ENCODE data around the gene PKD2.
A peak's percentile ranks its signal among the peaks of the same experiment; 100 is the strongest.

PKD2 gene

GRCh38 chr4:88027611-88028608 is 20.5 kb downstream of the PKD2 start:
- peak; percentile 81 for DNase-seq (ENCODE audit: low read depth, low spot score)

- DNase-seq (ENCODE audit: low read depth, low spot score), result no peak
Measured at GRCh38 chr4:88028946-88029345, 21.5 kb downstream of the PKD2 start.

- DNase-seq (ENCODE audit: low read depth, low spot score), result no peak
Measured at GRCh38 chr4:88029556-88029955, 22.1 kb downstream of the PKD2 start.

GRCh38 chr4:88030565-88031310 is 23.3 kb downstream of the PKD2 start:
- DNase-seq (ENCODE audit: low read depth, low spot score), result no peak

- DNase-seq (ENCODE audit: low read depth, low spot score), result peak; percentile 74
Measured at GRCh38 chr4:88033309-88033708, 25.9 kb downstream of the PKD2 start.

GRCh38 chr4:88035292-88035691 is 27.9 kb downstream of the PKD2 start:
- DNase-seq (ENCODE audit: low read depth, low spot score), result no peak

GRCh38 chr4:88037447-88037846 is 30.0 kb downstream of the PKD2 start:
- DNase-seq (ENCODE audit: low read depth, low spot score), result no peak

GRCh38 chr4:88037936-88038335 is 30.5 kb downstream of the PKD2 start:
- DNase-seq (ENCODE audit: low read depth, low spot score), result no peak

GRCh38 chr4:88040707-88041106 is 33.3 kb downstream of the PKD2 start:
- no peak for DNase-seq (ENCODE audit: low read depth, low spot score)

GRCh38 chr4:88041626-88042025 is 34.2 kb downstream of the PKD2 start:
- no peak for DNase-seq (ENCODE audit: low read depth, low spot score)

GRCh38 chr4:88043001-88043400 is 35.6 kb downstream of the PKD2 start:
- DNase-seq (ENCODE audit: low read depth, low spot score), result no peak

GRCh38 chr4:88043586-88044340 is 36.3 kb downstream of the PKD2 start:
- DNase-seq (ENCODE audit: low read depth, low spot score), result no peak

GRCh38 chr4:88045021-88045420 is 37.6 kb downstream of the PKD2 start:
- DNase-seq (ENCODE audit: low read depth, low spot score), result no peak

GRCh38 chr4:88054229-88054628 is 46.8 kb downstream of the PKD2 start:
- no peak for DNase-seq (ENCODE audit: low read depth, low spot score)

GRCh38 chr4:88054901-88055300 is 47.5 kb downstream of the PKD2 start:
- DNase-seq (ENCODE audit: low read depth, low spot score), result peak; percentile 31

- DNase-seq (ENCODE audit: low read depth, low spot score), result no peak
Measured at GRCh38 chr4:88058295-88058694, 50.9 kb downstream of the PKD2 start.

- no peak for DNase-seq (ENCODE audit: low read depth, low spot score)
Measured at GRCh38 chr4:88059766-88060165, 52.3 kb downstream of the PKD2 start.

GRCh38 chr4:88060431-88060830 is 53.0 kb downstream of the PKD2 start:
- peak; percentile 75 for DNase-seq (ENCODE audit: low read depth, low spot score)

- DNase-seq (ENCODE audit: low read depth, low spot score), result no peak
Measured at GRCh38 chr4:88062311-88062710, 54.9 kb downstream of the PKD2 start.

GRCh38 chr4:88062843-88063242 is 55.4 kb downstream of the PKD2 start:
- DNase-seq (ENCODE audit: low read depth, low spot score), result no peak

- DNase-seq (ENCODE audit: low read depth, low spot score), result no peak
Measured at GRCh38 chr4:88063634-88064296, 56.3 kb downstream of the PKD2 start.
